GM12874 (cell line): ENCODE results near the gene GJD2.

Experiments used
- TF ChIP-seq, protein P1 (sequence below): IDR thresholded peaks from 2 replicates; pipeline ENCODE4 v1.5.1; 2011; ENCODE audit warnings: low read depth, mild to moderate bottlenecking, control low read depth, low read length, moderate library complexity; ENCODE audit not compliant: insufficient read depth

Gene GJD2

DNA sequence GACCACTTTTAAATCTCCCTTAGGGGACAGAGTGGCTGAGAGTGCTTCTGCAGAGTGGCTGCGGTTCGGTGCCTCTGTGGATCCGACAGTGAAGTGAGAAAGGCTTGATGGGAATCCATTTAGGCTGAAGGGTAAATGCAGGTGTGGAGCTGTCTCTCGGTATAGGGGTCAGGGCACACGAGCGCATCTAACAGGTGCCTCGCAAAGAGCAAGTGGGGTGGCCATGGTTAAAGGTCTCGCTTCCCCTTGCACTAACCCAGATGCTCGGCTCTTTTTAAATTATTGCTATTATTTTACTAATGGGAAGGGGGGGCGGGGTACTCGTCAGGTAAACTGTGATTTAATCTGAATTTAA lies 598 bp upstream of the GJD2 start:
- TF ChIP-seq, protein P1, sequence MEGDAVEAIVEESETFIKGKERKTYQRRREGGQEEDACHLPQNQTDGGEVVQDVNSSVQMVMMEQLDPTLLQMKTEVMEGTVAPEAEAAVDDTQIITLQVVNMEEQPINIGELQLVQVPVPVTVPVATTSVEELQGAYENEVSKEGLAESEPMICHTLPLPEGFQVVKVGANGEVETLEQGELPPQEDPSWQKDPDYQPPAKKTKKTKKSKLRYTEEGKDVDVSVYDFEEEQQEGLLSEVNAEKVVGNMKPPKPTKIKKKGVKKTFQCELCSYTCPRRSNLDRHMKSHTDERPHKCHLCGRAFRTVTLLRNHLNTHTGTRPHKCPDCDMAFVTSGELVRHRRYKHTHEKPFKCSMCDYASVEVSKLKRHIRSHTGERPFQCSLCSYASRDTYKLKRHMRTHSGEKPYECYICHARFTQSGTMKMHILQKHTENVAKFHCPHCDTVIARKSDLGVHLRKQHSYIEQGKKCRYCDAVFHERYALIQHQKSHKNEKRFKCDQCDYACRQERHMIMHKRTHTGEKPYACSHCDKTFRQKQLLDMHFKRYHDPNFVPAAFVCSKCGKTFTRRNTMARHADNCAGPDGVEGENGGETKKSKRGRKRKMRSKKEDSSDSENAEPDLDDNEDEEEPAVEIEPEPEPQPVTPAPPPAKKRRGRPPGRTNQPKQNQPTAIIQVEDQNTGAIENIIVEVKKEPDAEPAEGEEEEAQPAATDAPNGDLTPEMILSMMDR: no peak

DNA sequence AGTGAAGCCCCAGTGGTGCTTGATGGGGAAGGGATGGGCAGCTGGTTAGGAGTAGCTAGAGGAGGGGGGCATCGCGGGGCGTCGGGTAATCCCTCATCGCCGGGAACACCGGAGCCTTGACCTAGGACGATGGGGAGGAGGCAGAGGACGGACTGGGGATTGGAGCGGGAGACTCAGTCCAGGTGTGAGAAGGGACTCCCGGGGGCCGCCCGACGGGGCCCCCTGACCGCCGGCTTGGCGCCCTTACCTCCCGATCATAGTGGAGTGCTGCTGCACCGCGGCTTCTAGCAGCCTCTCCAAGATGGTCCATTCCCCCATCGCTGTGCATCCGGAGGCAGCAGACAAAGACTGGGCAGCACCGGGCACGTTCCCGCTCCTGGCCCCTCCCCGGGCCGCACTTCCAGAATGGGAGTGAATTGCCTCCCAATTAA lies 612 bp downstream of the GJD2 start:
- TF ChIP-seq, protein P1: no peak

DNA sequence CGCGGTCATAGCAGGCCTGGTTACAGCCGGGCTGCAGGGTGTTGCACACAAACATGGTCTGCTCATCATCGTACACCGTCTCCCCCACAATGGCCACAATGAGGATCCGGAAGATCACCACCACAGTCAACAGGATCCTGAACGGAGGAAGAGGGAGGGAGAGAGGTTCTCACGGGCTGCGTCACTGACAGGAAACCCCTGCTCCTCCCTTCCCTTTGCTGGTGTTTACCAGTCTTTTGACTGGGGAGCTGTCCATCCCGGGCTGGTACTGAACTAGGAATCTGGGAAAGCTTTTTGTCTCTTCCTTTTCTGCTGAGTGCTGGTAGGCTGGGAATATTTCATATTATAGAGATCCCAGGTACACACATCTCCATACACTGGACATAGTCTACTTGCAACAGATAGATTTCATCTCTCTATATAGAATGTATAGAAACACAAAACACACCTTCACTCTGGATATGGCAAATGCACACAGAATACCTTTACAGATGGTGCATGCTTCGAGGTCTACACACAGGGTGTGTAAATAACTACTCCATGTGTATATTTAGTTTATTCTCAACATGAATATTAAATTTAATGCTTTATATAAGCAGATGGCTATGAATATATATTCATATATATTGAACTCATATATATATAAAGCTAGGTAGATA lies 1.4 kb downstream of the GJD2 start:
- TF ChIP-seq, protein P1: no peak

DNA sequence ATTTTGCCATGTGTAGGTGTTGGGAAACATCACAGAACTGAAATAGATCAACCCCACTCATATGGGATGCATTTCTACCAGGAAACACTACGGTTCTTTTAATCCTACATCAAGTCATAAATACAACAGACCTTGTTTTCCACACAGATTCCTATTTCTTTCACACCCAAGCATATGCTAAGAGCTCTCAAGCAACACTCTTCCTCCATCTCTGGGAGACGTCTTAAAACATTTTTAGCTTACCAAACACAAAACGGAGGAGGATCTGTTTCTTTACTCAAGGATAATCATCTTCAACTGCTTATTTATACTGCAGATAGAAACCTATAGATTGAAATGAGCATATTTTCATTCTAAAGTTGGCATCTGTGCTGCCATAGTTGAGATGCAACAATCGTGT lies 5.1 kb downstream of the GJD2 start:
- TF ChIP-seq, protein P1: no peak

DNA sequence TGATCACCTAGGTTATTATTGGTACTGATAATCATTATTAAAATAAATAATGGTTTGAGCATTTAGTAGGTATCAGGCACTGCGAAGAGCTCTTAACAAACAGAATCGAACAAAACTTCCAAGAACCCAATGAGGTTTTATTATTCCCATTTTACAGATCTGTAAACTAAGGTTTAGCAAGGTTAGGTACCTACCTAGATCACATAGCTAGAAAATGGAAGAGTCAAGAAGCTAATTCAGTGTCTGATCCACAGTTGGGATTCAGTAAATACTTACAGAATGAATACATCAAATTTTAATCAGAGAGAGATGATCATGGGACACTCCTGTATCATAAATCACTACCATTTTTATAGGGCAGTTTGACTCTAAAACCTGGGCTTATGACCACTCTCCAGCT lies 15.5 kb downstream of the GJD2 start:
- TF ChIP-seq, protein P1: no peak

DNA sequence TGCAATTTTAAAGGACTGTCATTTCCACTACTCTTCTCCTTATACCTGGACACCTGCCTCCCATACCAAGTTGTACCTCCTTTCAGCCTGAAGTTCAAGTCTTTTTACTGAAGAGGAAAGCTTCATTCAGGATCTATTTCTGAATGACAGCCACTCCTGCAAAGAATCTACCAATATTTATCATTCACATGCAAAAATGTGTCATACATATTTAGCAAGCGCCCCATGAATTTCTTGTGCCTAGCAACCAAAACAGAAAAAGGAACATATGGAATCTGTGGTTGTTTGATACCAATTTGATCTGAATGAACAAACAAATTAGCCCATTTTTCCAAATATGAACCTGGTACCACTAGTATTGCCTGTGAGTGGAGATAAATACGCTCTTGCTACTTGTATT lies 16.8 kb downstream of the GJD2 start:
- TF ChIP-seq, protein P1: no peak

DNA sequence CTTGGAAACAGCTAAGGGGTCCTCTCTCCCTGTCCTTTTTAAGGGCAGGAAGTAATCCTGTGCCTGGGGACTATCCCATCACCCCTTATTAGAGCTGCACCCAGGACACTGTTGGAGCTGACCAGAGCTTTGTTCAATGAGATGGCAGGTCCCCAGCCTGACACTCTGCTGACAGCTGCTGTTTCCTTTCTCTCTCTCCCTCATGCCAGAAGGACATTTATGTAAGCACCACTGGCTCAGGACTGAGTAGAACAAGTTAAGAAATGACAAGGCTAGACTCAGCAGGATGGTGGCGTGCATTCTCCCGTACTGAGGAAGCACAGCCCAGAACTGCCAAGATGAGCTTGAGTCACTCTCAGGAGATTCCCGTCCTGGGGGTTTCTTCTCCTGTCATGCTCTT lies 17.3 kb downstream of the GJD2 start:
- TF ChIP-seq, protein P1: no peak
